ENCODE results near the gene DNAJB4. TPM values are rescaled to one million over a fixed set of nuclear protein-coding genes. Genes with fewer than 3 reads are reported as not detected.

The DNAJB4 gene
- total and polyA plus RNA-seq, 2 donors (not counting 3 experiments of a cell fraction or from before 2014, with no cell fraction given), result 30.4 to 136 TPM

- H3K9me1 ChIP-seq (replicated peaks; ENCODE audit: control insufficient read depth, extremely low read depth, insufficient read depth, low read length), result no peaks in the 10 kb centered on the region
- no peaks in the 10 kb centered on the region for H4K20me1 ChIP-seq (replicated peaks; ENCODE audit: control insufficient read depth, extremely low read depth, insufficient read depth, low read length)
- CTCF ChIA-PET, result interaction anchor here (1.4 kb wide), 1 partner anchor 15 kb away, joined by 4 read pairs; no protein-coding TSS in a partner anchor
- no peak for FAIRE-seq
- POLR2A ChIA-PET, result interaction anchor here (2.7 kb wide), 1 partner anchor 51 kb away, joined by 16 read pairs; the partner anchor contains the start of gene DNAJB4
- dilution Hi-C loops (cut with MboI; ENCODE audit: extremely low pct_ligation_motif_present, low sequenced_read_pairs), result no loop called here
- peak overlapping the region; percentile 79 for H2AFZ ChIP-seq (ENCODE audit: low read depth, low read length)
- intact Hi-C loops (cut with micrococcal nuclease), result no loop called here
- H3K27ac ChIP-seq (ENCODE audit: insufficient read depth, low read depth, low read length), result no peak overlapping the region
- peak overlapping the region in 1 of 3 experiments; percentile 11 for H3K4me3 ChIP-seq (replicated peaks in 1 of 3; ENCODE audit: insufficient read depth in 1 of 3, low read depth in 1 of 3, low read length in 3 of 3)
- TF ChIP-seq EZH2 (IDR thresholded peaks at IDR 0.05; ENCODE audit: borderline replicate concordance, low read depth, low read length, severe bottlenecking) (no peak), GATA2 (IDR thresholded peaks at IDR 0.05; ENCODE audit: insufficient read depth, insufficient read length, low read depth, low read length) (peak; percentile 57), FOS (IDR thresholded peaks at IDR 0.05; ENCODE audit: borderline replicate concordance, insufficient read depth, low read length) (no peak)
- H3K27me3 ChIP-seq (ENCODE audit: control insufficient read depth in 2 of 2, insufficient read depth in 2 of 2, low read length in 2 of 2), result no peaks in the 10 kb centered on the region
- peaks cover 25% of the 10 kb centered on the region for H3K4me1 ChIP-seq (ENCODE audit: control insufficient read depth, extremely low read depth, insufficient read depth, low read length)
- no TSS peak for BruUV-seq (replicated peaks)
- no peaks in the 10 kb centered on the region for H3K36me3 ChIP-seq (ENCODE audit: control insufficient read depth in 2 of 2, extremely low read depth in 1 of 2, insufficient read depth in 2 of 2, low read length in 2 of 2)
- no peaks in the 10 kb centered on the region for H3K79me2 ChIP-seq (ENCODE audit: control insufficient read depth, insufficient read depth, low read length)
- peak overlapping the region; percentile 80 for H3K4me2 ChIP-seq (ENCODE audit: insufficient read depth, low read length)
- no peak overlapping the region for H3K9ac ChIP-seq (replicated peaks; ENCODE audit: extremely low read depth, insufficient read depth, low read length)
- H3K9me3 ChIP-seq (replicated peaks; ENCODE audit: control insufficient read depth, insufficient read depth, low read length), result no peaks in the 10 kb centered on the region
- peak; percentile 55 for DNase-seq (ENCODE audit: low read depth, low spot score)
Measured at GRCh38 chr1:78055565-78056132, 50.9 kb downstream of the DNAJB4 start.

GRCh38 chr1:78058670-78059069 is 53.9 kb downstream of the DNAJB4 start:
- FAIRE-seq, result no peak
- POLR2A ChIA-PET, result no interaction called here
- H3K79me2 ChIP-seq (ENCODE audit: control insufficient read depth, insufficient read depth, low read length), result no peaks in the 10 kb centered on the region
- H2AFZ ChIP-seq (ENCODE audit: low read depth, low read length), result peak overlapping the region; percentile 70
- TF ChIP-seq EZH2 (IDR thresholded peaks at IDR 0.05; ENCODE audit: borderline replicate concordance, low read depth, low read length, severe bottlenecking) (no peak), POLR2A (IDR thresholded peaks at IDR 0.05; ENCODE audit: low read depth, low read length) (no peak), POLR2AphosphoS5 (IDR thresholded peaks at IDR 0.05; ENCODE audit: insufficient read depth, low read depth, low read length) (no peak), CTCF (IDR thresholded peaks at IDR 0.05; ENCODE audit: extremely low read depth in 1 of 2, insufficient read depth in 1 of 2, low read depth in 1 of 2, low read length in 2 of 2) (no peak), FOS (IDR thresholded peaks at IDR 0.05; ENCODE audit: borderline replicate concordance, insufficient read depth, low read length) (no peak), MAX (IDR thresholded peaks at IDR 0.05; ENCODE audit: insufficient read depth, insufficient read length) (no peak), JUN (IDR thresholded peaks at IDR 0.05; ENCODE audit: borderline replicate concordance, insufficient read depth, insufficient read length, low read depth) (no peak), MYC (IDR thresholded peaks at IDR 0.05; ENCODE audit: low read depth, low read length) (no peak), GATA2 (IDR thresholded peaks at IDR 0.05; ENCODE audit: insufficient read depth, insufficient read length, low read depth, low read length) (no peak)
- no TSS peak for BruUV-seq (replicated peaks)
- dilution Hi-C loops (cut with MboI; ENCODE audit: extremely low pct_ligation_motif_present, low sequenced_read_pairs) (no loop called here), intact Hi-C loops (cut with micrococcal nuclease) (no loop called here)
- H3K4me1 ChIP-seq (ENCODE audit: control insufficient read depth, extremely low read depth, insufficient read depth, low read length), result peaks cover 16% of the 10 kb centered on the region
- no peaks in the 10 kb centered on the region for H4K20me1 ChIP-seq (replicated peaks; ENCODE audit: control insufficient read depth, extremely low read depth, insufficient read depth, low read length)
- H3K27ac ChIP-seq (ENCODE audit: insufficient read depth, low read depth, low read length), result no peak overlapping the region
- no peak overlapping the region for H3K9ac ChIP-seq (replicated peaks; ENCODE audit: extremely low read depth, insufficient read depth, low read length)
- DNase-seq (ENCODE audit: low read depth, low spot score), result no peak
- H3K4me3 ChIP-seq (replicated peaks in 1 of 3; ENCODE audit: insufficient read depth in 1 of 3, low read depth in 1 of 3, low read length in 3 of 3), result no peak overlapping the region
- H3K9me3 ChIP-seq (replicated peaks; ENCODE audit: control insufficient read depth, insufficient read depth, low read length), result no peaks in the 10 kb centered on the region
- H3K4me2 ChIP-seq (ENCODE audit: insufficient read depth, low read length), result no peak overlapping the region
- no peaks in the 10 kb centered on the region for H3K9me1 ChIP-seq (replicated peaks; ENCODE audit: control insufficient read depth, extremely low read depth, insufficient read depth, low read length)
- CTCF ChIA-PET, result interaction anchor here (0.9 to 2.5 kb wide), 3 partner anchors 12 to 56 kb away, joined by 3 to 8 read pairs (median 3); no protein-coding TSS in a partner anchor
- H3K36me3 ChIP-seq (ENCODE audit: control insufficient read depth in 2 of 2, extremely low read depth in 1 of 2, insufficient read depth in 2 of 2, low read length in 2 of 2), result no peaks in the 10 kb centered on the region
- H3K27me3 ChIP-seq (ENCODE audit: control insufficient read depth in 2 of 2, insufficient read depth in 2 of 2, low read length in 2 of 2), result no peaks in the 10 kb centered on the region
